H1 (cell line): Measurements from ENCODE around the gene SCP2. TPM values are rescaled to one million over a fixed set of nuclear protein-coding genes. Genes with fewer than 3 reads are reported as not detected.

ENCODE experiments used
- CTCF ChIA-PET: fragments of 300-600 bp; sonication (Branson Sonifier 250); formaldehyde crosslinking; loops from one replicate; lab custom pipeline; 2021; ENCODE audit not compliant: partially characterized antibody; lab: Charles Lee
- POLR2A ChIA-PET: fragments of 300-600 bp; sonication (Branson Sonifier 250); formaldehyde crosslinking; loops from one replicate; lab custom pipeline; 2021; ENCODE audit warnings: inconsistent platforms; ENCODE audit not compliant: partially characterized antibody; lab: Charles Lee
- DNase-seq, 2 experiments: peaks; one replicate each; pipeline versions ENCODE4 v3.0.0 to v3.0.0-alpha.2; 2010 to 2022; ENCODE audit warnings: low spot score in 2 of 2, low read depth in 1 of 2, mixed read lengths in 1 of 2
- FAIRE-seq: peaks from 2 replicates; lab custom pipeline; 2011; peaks lifted over from hg19 to GRCh38; lab: Jason Lieb, UNC
- H2AFZ ChIP-seq: 2 replicates; pipeline ENCODE4 v1.8.1; 2012; ENCODE audit warnings: low read length, inconsistent platforms
- H2AK5ac ChIP-seq: 2 replicates; pipeline ENCODE4 v1.6.1; 2013; ENCODE audit warnings: low read depth, low read length
- H2BK120ac ChIP-seq: replicated peaks from 2 replicates; pipeline ENCODE3; 2013; ENCODE audit warnings: low read depth, low read length, inconsistent platforms
- H2BK12ac ChIP-seq: 2 replicates; pipeline ENCODE4 v1.6.1; 2013; ENCODE audit warnings: low read depth, low read length
- H2BK15ac ChIP-seq: 2 replicates; pipeline ENCODE4 v1.6.1; 2013; ENCODE audit warnings: low read length
- H2BK20ac ChIP-seq: 2 replicates; pipeline ENCODE4 v1.6.1; 2013; ENCODE audit warnings: low read length
- H2BK5ac ChIP-seq: 2 replicates; pipeline ENCODE4 v1.6.1; 2013; ENCODE audit warnings: low read depth, low read length
- H3K14ac ChIP-seq: 2 replicates; pipeline ENCODE4 v1.6.1; 2013; ENCODE audit warnings: inconsistent platforms; ENCODE audit not compliant: insufficient read length
- H3K18ac ChIP-seq: 2 replicates; pipeline ENCODE4 v1.6.1; 2013; ENCODE audit warnings: low read length; ENCODE audit errors: extremely low read depth
- H3K23ac ChIP-seq: 2 replicates; pipeline ENCODE4 v1.6.1; 2013; ENCODE audit warnings: inconsistent platforms; ENCODE audit not compliant: insufficient read length
- H3K23me2 ChIP-seq: 2 replicates; pipeline ENCODE4 v1.6.1; 2013; ENCODE audit warnings: low read depth, low read length
- H3K27ac ChIP-seq: 2 replicates; pipeline ENCODE4 v1.6.1; 2011; ENCODE audit warnings: low read depth, low read length, inconsistent platforms
- H3K27me3 ChIP-seq, 4 experiments: replicated peaks in 1 of 4; 1 replicate in 1 of 4; 2 replicates in 3 of 4; pipeline versions ENCODE4 v1.6.1 to v1.8.1; 2011 to 2013; ENCODE audit warnings: low read length in 3 of 4, mild to moderate bottlenecking in 3 of 4, inconsistent platforms in 2 of 4, mixed read lengths in 2 of 4, moderate library complexity in 1 of 4; ENCODE audit not compliant: control insufficient read depth in 3 of 4, insufficient read depth in 3 of 4; ENCODE audit errors: extremely low read depth in 1 of 4
- H3K36me3 ChIP-seq, 4 experiments: 2 replicates each; pipeline versions ENCODE4 v1.6.1 to v1.8.1; 2011 to 2013; ENCODE audit warnings: mild to moderate bottlenecking in 4 of 4, low read length in 3 of 4, moderate library complexity in 2 of 4, control low read depth in 1 of 4, inconsistent platforms in 1 of 4; ENCODE audit not compliant: insufficient read depth in 4 of 4, control insufficient read depth in 2 of 4
- H3K4ac ChIP-seq: replicated peaks from 2 replicates; pipeline ENCODE3; 2013; ENCODE audit warnings: low read length, low read depth, mixed read lengths, inconsistent platforms; ENCODE audit not compliant: insufficient read length
- H3K4me1 ChIP-seq, 4 experiments: replicated peaks in 1 of 4; 1 replicate in 1 of 4; 2 replicates in 3 of 4; pipeline versions ENCODE4 v1.6.1 to v1.8.1; 2011 to 2013; ENCODE audit warnings: low read length in 3 of 4, inconsistent platforms in 2 of 4, mixed read lengths in 1 of 4; ENCODE audit not compliant: insufficient read depth in 4 of 4, control insufficient read depth in 3 of 4
- H3K4me2 ChIP-seq, 2 experiments: 2 replicates each; pipeline versions ENCODE4 v1.6.1 to v1.8.1; 2011 to 2013; ENCODE audit warnings: low read depth in 2 of 2, low read length in 2 of 2, control low read depth in 1 of 2, inconsistent platforms in 1 of 2, mild to moderate bottlenecking in 1 of 2; ENCODE audit not compliant: insufficient read depth in 1 of 2
- H3K4me3 ChIP-seq, 4 experiments: fragments of 200-600, 300-600 bp in 1 of 4; sonication (generic), shearing (Covaris generic), sonication (Bioruptor Twin) in 1 of 4; 2 replicates each; pipeline versions ENCODE4 v1.5.1 to v1.8.1; 2011 to 2016; ENCODE audit warnings: low read length in 4 of 4, low read depth in 3 of 4, control low read depth in 2 of 4, inconsistent platforms in 2 of 4, mild to moderate bottlenecking in 2 of 4, mixed read lengths in 1 of 4, moderate library complexity in 1 of 4; ENCODE audit not compliant: insufficient read depth in 2 of 4; ENCODE audit errors: extremely low read depth in 1 of 4
- H3K56ac ChIP-seq: replicated peaks from 2 replicates; pipeline ENCODE3; 2013; ENCODE audit warnings: low read depth, mild to moderate bottlenecking, mixed read lengths, low read length, inconsistent platforms; ENCODE audit not compliant: insufficient read length
- H3K79me1 ChIP-seq: 2 replicates; pipeline ENCODE4 v1.6.1; 2013; ENCODE audit warnings: low read depth, low read length, control low read depth
- H3K79me2 ChIP-seq, 2 experiments: 2 replicates each; pipeline versions ENCODE4 v1.6.1 to v1.8.1; 2012 to 2013; ENCODE audit warnings: low read length in 2 of 2, mild to moderate bottlenecking in 2 of 2, inconsistent platforms in 1 of 2; ENCODE audit not compliant: insufficient read depth in 2 of 2, control insufficient read depth in 1 of 2
- H3K9ac ChIP-seq, 4 experiments: replicated peaks in 1 of 4; 1 replicate in 1 of 4; 2 replicates in 3 of 4; pipeline versions ENCODE4 v1.6.1 to v1.8.1; 2011 to 2013; ENCODE audit warnings: low read depth in 3 of 4, low read length in 3 of 4, control low read depth in 2 of 4, mild to moderate bottlenecking in 2 of 4, moderate library complexity in 2 of 4, inconsistent platforms in 1 of 4; ENCODE audit errors: extremely low read depth in 1 of 4
- H3K9me3 ChIP-seq, 2 experiments: 2 replicates each; pipeline versions ENCODE4 v1.6.1 to v1.8.1; 2012 to 2013; ENCODE audit warnings: mild to moderate bottlenecking in 2 of 2, moderate library complexity in 2 of 2, control low read depth in 1 of 2, inconsistent platforms in 1 of 2, low read depth in 1 of 2, low read length in 1 of 2, mixed read lengths in 1 of 2; ENCODE audit not compliant: insufficient read depth in 2 of 2
- H4K20me1 ChIP-seq, 2 experiments: replicated peaks in 1 of 2; 2 replicates each; pipeline versions ENCODE3 to v1.8.1; 2011 to 2013; ENCODE audit warnings: inconsistent platforms in 2 of 2, low read length in 2 of 2, mild to moderate bottlenecking in 1 of 2; ENCODE audit not compliant: insufficient read depth in 2 of 2, control insufficient read depth in 1 of 2
- H4K5ac ChIP-seq: 2 replicates; pipeline ENCODE4 v1.6.1; 2013; ENCODE audit warnings: low read length, low read depth, mixed read lengths, inconsistent platforms; ENCODE audit not compliant: insufficient read length
- H4K8ac ChIP-seq: 2 replicates; pipeline ENCODE4 v1.8.0; 2013; ENCODE audit warnings: mild to moderate bottlenecking, moderate library complexity, low read length, inconsistent platforms; ENCODE audit not compliant: insufficient read depth; ENCODE audit errors: extremely low read depth
- H4K91ac ChIP-seq: replicated peaks from 2 replicates; pipeline ENCODE3; 2013; ENCODE audit warnings: low read length, mixed read lengths, inconsistent platforms; ENCODE audit not compliant: insufficient read length
- HDAC2 ChIP-seq, 2 experiments: fragments of 300-600 bp in 1 of 2; sonication (generic) in 1 of 2; IDR thresholded peaks; 2 replicates each; pipeline ENCODE4 v1.6.1; 2011 to 2012; ENCODE audit warnings: low read depth in 2 of 2, low read length in 2 of 2, mild to moderate bottlenecking in 2 of 2, moderate library complexity in 2 of 2, borderline replicate concordance in 1 of 2, inconsistent platforms in 1 of 2
- WGBS, 2 experiments: shearing (Covaris generic) in 1 of 2; methylation state at CpG; one replicate each; pipeline versions ENCODE4 v1.1.6 to v1.1.7; 2013 to 2015; ENCODE audit warnings: low lambda C conversion rate in 2 of 2, mixed read lengths in 2 of 2, inconsistent platforms in 1 of 2, low coverage in 1 of 2, missing lambda C conversion rate in 1 of 2; ENCODE audit not compliant: insufficient replicate concordance in 2 of 2, insufficient coverage in 1 of 2, insufficient read length in 1 of 2; ENCODE audit errors: extremely low coverage in 1 of 2, missing lambda C conversion rate in 1 of 2; 5-methylcytosine and 5-hydroxymethylcytosine counted together
- polyA plus RNA-seq, 7 experiments: library from polyadenylated mRNA; depleted of rRNA in 3 of 7; stranded (reverse) in 5 of 7; unstranded in 2 of 7; fragments of >200 nt in 5 of 7; fragments of 200-250 nt in 2 of 7; gene quantifications; 1 replicate in 5 of 7; 2 replicates in 1 of 7; 4 replicates in 1 of 7; pipeline versions ENCODE4 v1.2.1 to v1.2.3, GENCODE V29; 2011 to 2013; ENCODE audit warnings: missing spikeins in 2 of 7, mixed read lengths in 2 of 7
- total RNA-seq: library from RNA; stranded (reverse); fragmentation: NEBNext Ultra II Directional; extraction: Animal tissue kit (Norgen Biotek cat#: 25700); gene quantifications from 2 replicates; pipeline ENCODE4 v1.2.1, GENCODE V29; 2021

SCP2 gene
- total and polyA plus RNA-seq, 2 of the 8 experiments (the other 6 are each of a cell fraction or from before 2014, with no cell fraction given): 20.9 to 54.3 TPM

DNA sequence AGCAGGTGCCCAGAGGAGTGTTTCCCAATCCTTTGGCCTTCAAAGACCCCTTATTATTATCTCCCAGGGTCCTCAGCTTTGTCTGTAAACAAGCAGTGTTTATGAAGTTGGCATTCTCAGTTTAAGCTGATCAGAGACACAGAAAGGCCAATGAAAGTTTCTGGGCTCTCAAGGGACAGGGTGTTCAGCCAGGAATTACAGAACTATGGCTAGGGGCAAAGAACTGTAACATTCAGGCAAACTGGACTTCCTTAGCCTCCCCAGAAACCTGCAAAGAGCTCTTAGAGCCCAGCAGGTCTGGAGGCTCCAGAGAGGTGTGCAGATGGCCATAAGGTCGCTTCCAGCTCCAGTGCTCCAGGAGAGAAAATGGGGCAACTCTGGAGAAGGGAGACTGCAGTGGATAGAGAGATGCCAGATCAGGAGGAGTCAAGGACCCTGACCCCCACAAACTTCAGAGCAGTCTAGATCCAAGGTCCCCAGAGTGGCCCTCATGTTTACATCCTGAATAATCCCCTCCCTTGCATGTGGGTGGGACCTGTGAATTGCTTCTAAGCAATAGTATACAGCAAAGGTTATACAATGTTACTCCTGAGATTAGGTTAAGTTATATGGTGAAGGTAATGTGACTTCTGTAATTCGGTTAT is 11.7 kb upstream of the SCP2 start:
- DNase-seq (no peak), FAIRE-seq (no peak)
- peaks cover 0 to 4% (median 0%) of the 10 kb centered on the region in 4 experiments; a peak in 1 of 7 replicates for H3K4me1 ChIP-seq
- no peaks in the 10 kb centered on the region for H3K36me3 ChIP-seq
- no peak overlapping the region for H2BK5ac ChIP-seq
- no peak overlapping the region for H3K56ac ChIP-seq
- 80% methylated on average over 2 of the region's 2 CpGs; no CpG with 5 or more reads in 1 of the 2 experiments for WGBS, 2 experiments
- H4K5ac ChIP-seq: no peak overlapping the region
- H3K9me3 ChIP-seq: no peaks in the 10 kb centered on the region; a peak in 1 of 4 replicates
- H2BK20ac ChIP-seq: no peak overlapping the region
- H3K9ac ChIP-seq: no peak overlapping the region
- no peak overlapping the region for H2BK12ac ChIP-seq
- H2AK5ac ChIP-seq: no peak overlapping the region
- H3K23me2 ChIP-seq: no peaks in the 10 kb centered on the region
- no peak overlapping the region for H3K18ac ChIP-seq
- no peak overlapping the region for H3K4ac ChIP-seq
- no peak overlapping the region for H4K91ac ChIP-seq
- H4K8ac ChIP-seq: no peak overlapping the region
- POLR2A ChIA-PET: no interaction called here
- no peak overlapping the region for H2BK120ac ChIP-seq
- no peak overlapping the region for H3K4me3 ChIP-seq
- peaks cover 1 to 2% of the 10 kb centered on the region in 2 experiments for H4K20me1 ChIP-seq
- H3K23ac ChIP-seq: no peak overlapping the region
- H3K27me3 ChIP-seq: peaks cover 0 to 8% (median 5%) of the 10 kb centered on the region in 4 experiments; a peak in 5 of 7 replicates
- CTCF ChIA-PET: interaction anchor here (0.5 to 6.1 kb wide), 7 partner anchors 10 to 990 kb away, joined by 3 to 39 read pairs (median 4); no protein-coding TSS in a partner anchor
- H2BK15ac ChIP-seq: no peak overlapping the region
- TF ChIP-seq HDAC2 (IDR thresholded peaks at IDR 0.05; ENCODE audit: borderline replicate concordance in 1 of 2, low read depth in 2 of 2, low read length in 2 of 2): no peak
- no peaks in the 10 kb centered on the region for H3K79me2 ChIP-seq
- no peak overlapping the region for H3K4me2 ChIP-seq
- H3K79me1 ChIP-seq: peaks cover 5% of the 10 kb centered on the region
- no peak overlapping the region for H3K27ac ChIP-seq
- H2AFZ ChIP-seq: no peak overlapping the region
- H3K14ac ChIP-seq: no peak overlapping the region
